Peyer's patch (tissue), 4 donors: Measurements from ENCODE around the gene PLCH1. TPM values are rescaled to one million over a fixed set of nuclear protein-coding genes. Genes with fewer than 3 reads are reported as not detected.

ENCODE experiments used
- DNase-seq, 3 donors: peaks; one replicate each; pipeline ENCODE4 v3.0.0-alpha.2; 2017 to 2019
- H3K27ac ChIP-seq, 4 donors: fragments of 200-600 bp; sonication (generic); one replicate each; pipeline ENCODE4 v1.5.1; 2016 to 2019
- H3K27me3 ChIP-seq, 2 donors: fragments of 200-600 bp; sonication (generic); one replicate each; pipeline ENCODE4 v1.5.1; 2019
- H3K36me3 ChIP-seq, 3 donors: fragments of 200-600 bp; sonication (generic); one replicate each; pipeline ENCODE4 v1.5.1; 2016 to 2019
- H3K4me1 ChIP-seq, 4 donors: fragments of 200-600 bp; sonication (generic); one replicate each; pipeline ENCODE4 v1.5.1; 2016 to 2019
- H3K4me3 ChIP-seq, 4 donors: fragments of 200-600 bp; sonication (generic); 1 replicate in 3 of 4; 2 replicates in 1 of 4; pipeline ENCODE4 v1.5.1; 2016 to 2019; ENCODE audit warnings: mild to moderate bottlenecking in 1 of 4
- H3K9me3 ChIP-seq, 4 donors: fragments of 200-600 bp; sonication (generic); one replicate each; pipeline ENCODE4 v1.5.1; 2016 to 2019; ENCODE audit warnings: mild to moderate bottlenecking in 1 of 4
- POLR2A ChIP-seq, 2 donors: fragments of 450-650 bp; IDR thresholded peaks; one replicate each; pipeline ENCODE4 v1.5.1; 2017; ENCODE audit warnings: antibody characterized with exemption in 2 of 2, mild to moderate bottlenecking in 2 of 2, moderate library complexity in 2 of 2
- total RNA-seq, 4 donors: library from RNA; depleted of rRNA; stranded (reverse); fragments of >200 nt; gene quantifications; one replicate each; pipeline ENCODE4 v1.1.0, GENCODE V29; 2016
- TF ChIP-seq, protein P1 (sequence below), 6 experiments: fragments of 450-650 bp in 4 of 6; fragments of 200-600 bp in 2 of 6; sonication (generic) in 1 of 6; IDR thresholded peaks; one replicate each; pipeline ENCODE4 v1.5.1; 2017 to 2019; ENCODE audit warnings: antibody characterized with exemption in 6 of 6, mild to moderate bottlenecking in 3 of 6, moderate library complexity in 1 of 6

Gene PLCH1
- total RNA-seq, 4 donors from 2014 or later, result 8.3 to 19.1 (median 12.7) TPM

DNA sequence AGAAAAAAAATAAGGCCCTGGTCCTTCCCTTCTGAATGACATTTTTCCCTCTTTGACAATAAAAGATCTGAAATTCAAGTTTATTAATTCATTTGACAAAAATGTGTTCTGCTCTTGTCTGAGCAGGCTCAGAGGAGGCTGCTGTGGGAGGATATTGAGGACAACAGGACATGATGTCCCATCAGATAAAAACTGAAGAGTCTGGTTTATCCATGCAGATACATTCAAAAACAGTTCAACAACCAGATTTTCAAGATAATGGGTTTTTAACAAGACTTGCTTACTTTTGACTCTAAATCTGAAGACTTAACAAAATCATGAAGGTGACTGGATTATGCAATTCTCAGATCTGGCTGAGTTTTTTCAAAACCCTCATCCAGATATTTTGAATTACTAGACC, 414.5 kb downstream of the PLCH1 start:
- Histone ChIP-seq H3K4me3 (no peak overlapping the region), H3K4me1 (no peaks in the 10 kb centered on the region), H3K36me3 (no peaks in the 10 kb centered on the region), H3K27ac (no peak overlapping the region), H3K27me3 (no peaks in the 10 kb centered on the region), H3K9me3 (no peaks in the 10 kb centered on the region)
- TF ChIP-seq, protein P1, sequence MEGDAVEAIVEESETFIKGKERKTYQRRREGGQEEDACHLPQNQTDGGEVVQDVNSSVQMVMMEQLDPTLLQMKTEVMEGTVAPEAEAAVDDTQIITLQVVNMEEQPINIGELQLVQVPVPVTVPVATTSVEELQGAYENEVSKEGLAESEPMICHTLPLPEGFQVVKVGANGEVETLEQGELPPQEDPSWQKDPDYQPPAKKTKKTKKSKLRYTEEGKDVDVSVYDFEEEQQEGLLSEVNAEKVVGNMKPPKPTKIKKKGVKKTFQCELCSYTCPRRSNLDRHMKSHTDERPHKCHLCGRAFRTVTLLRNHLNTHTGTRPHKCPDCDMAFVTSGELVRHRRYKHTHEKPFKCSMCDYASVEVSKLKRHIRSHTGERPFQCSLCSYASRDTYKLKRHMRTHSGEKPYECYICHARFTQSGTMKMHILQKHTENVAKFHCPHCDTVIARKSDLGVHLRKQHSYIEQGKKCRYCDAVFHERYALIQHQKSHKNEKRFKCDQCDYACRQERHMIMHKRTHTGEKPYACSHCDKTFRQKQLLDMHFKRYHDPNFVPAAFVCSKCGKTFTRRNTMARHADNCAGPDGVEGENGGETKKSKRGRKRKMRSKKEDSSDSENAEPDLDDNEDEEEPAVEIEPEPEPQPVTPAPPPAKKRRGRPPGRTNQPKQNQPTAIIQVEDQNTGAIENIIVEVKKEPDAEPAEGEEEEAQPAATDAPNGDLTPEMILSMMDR (IDR thresholded peaks at IDR 0.05), result no peak
- TF ChIP-seq POLR2A (IDR thresholded peaks at IDR 0.05), result no peak
- DNase-seq, result no peak

DNA sequence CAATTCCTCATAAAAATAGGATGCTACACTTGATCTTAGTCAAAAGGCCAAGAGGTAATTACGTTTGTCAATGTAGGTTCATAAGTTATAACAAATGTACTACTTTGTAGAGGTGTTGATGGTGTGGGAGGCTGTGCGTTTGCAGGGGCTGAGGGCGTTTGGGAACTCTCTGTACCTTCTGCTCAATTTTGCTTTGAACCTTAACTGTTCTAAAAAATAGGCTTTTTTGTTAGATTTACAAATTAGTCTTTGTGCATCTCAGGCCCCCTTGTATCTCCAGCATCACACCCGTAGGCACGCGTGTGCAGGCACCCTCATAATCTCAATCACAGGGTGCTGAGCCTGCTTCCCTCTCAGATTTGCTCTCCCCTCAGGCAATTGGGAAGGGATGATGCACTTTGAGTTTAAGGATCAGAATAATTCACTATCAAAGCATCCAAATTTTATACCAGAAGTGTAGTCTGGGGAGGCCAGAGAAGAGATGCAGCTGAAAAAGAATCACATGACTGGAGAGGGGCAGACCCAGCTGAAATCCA, 415.3 kb downstream of the PLCH1 start:
- H3K9me3 ChIP-seq, result no peaks in the 10 kb centered on the region
- no peaks in the 10 kb centered on the region for H3K4me1 ChIP-seq
- H3K4me3 ChIP-seq, result no peak overlapping the region
- TF ChIP-seq, protein P1 (IDR thresholded peaks at IDR 0.05), result no peak
- TF ChIP-seq POLR2A (IDR thresholded peaks at IDR 0.05), result no peak
- no peak for DNase-seq
- no peaks in the 10 kb centered on the region for H3K27me3 ChIP-seq
- no peaks in the 10 kb centered on the region for H3K36me3 ChIP-seq
- no peak overlapping the region for H3K27ac ChIP-seq

DNA sequence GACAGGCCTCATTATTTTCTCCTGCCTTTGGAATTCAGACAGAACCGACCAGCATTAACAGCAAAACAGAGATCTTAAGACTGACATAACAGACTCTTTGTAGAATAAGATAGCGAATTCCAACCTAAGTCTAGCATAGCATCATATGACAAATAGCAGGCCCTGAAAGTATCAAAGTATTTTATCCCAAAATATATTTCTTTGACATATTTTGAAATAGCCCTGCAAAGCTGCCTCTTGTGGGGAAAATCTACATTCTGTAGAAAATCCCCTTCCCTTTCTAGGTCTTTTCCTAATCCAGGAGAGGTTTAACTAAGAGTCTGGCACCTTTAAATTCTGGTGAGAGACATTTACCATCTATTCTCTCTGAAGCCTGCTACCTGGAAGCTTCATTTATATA, 417.0 kb downstream of the PLCH1 start:
- Histone ChIP-seq H3K27ac (no peak overlapping the region), H3K4me1 (no peaks in the 10 kb centered on the region), H3K36me3 (no peaks in the 10 kb centered on the region), H3K9me3 (no peaks in the 10 kb centered on the region), H3K27me3 (no peaks in the 10 kb centered on the region), H3K4me3 (no peak overlapping the region)
- no peak for DNase-seq
- TF ChIP-seq POLR2A (IDR thresholded peaks at IDR 0.05), result no peak
- TF ChIP-seq, protein P1 (IDR thresholded peaks at IDR 0.05), result no peak

DNA sequence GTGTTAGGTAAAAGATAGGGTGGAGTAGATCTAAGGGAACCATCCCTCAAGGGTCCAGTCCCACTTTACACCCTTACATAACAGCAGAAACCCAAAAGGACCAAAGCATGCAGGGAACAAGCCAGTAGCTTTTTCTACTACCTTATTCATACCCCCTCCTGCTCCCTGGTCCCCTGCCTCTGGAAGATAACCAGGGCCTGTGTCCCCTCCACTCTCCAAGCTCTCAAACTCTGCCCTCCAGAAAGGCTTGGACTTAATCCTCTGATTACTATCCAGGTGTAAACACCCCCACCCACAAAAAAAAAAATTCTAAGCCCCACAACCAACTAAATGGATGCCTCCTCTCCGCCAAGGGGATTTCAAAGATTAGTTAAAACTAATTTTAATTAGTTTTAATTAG, 417.4 kb downstream of the PLCH1 start:
- Histone ChIP-seq H3K27me3 (no peaks in the 10 kb centered on the region), H3K36me3 (no peaks in the 10 kb centered on the region), H3K27ac (no peak overlapping the region), H3K9me3 (no peaks in the 10 kb centered on the region), H3K4me3 (no peak overlapping the region), H3K4me1 (no peaks in the 10 kb centered on the region)
- no peak for TF ChIP-seq POLR2A (IDR thresholded peaks at IDR 0.05)
- TF ChIP-seq, protein P1 (IDR thresholded peaks at IDR 0.05), result no peak
- no peak for DNase-seq

DNA sequence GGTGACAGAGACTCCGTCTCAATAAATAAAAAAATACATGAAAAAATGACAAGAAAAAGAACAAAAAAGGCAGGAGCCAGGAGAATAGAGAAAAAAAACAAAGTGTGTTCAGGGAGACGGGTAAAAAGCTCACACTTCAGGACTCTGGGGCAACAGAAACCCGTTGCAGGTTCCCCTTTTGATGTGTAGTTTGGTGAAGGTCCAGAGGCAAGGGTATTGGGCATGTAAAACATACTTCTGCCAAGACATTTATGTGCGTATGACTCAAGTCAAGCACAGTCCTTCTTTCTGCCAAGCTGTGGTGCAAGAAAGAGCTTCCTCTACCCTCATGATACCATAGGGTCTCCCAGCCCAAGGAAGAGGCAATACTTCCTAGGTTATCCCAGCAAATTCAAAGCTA, 418.0 kb downstream of the PLCH1 start:
- H3K27me3 ChIP-seq, result no peaks in the 10 kb centered on the region
- no peaks in the 10 kb centered on the region for H3K4me1 ChIP-seq
- no peak for DNase-seq
- H3K9me3 ChIP-seq, result no peaks in the 10 kb centered on the region
- H3K36me3 ChIP-seq, result no peaks in the 10 kb centered on the region
- TF ChIP-seq POLR2A (IDR thresholded peaks at IDR 0.05), result no peak
- TF ChIP-seq, protein P1 (IDR thresholded peaks at IDR 0.05), result no peak
- H3K27ac ChIP-seq, result no peak overlapping the region
- no peak overlapping the region for H3K4me3 ChIP-seq

DNA sequence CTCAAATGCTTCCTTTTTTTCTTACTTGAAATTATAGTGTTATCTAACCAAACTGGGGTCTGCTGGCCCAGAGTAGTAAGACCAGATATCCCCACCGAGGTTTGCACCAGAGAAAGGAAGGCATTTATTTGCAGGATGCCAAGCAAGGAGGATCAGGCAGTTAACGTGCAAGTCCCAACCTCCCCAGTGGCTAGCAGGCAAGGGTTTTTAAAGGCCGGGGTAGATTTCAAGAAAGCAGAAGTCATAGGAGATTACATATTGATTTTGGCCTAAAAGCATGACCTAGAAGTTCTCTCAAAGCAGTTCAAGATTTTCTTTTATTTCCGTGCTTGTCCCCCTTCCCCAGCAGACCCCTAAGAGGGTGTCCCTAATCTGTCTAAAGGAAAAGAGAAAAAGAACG, 418.6 kb downstream of the PLCH1 start:
- no peak for TF ChIP-seq POLR2A (IDR thresholded peaks at IDR 0.05)
- TF ChIP-seq, protein P1 (IDR thresholded peaks at IDR 0.05), result no peak
- no peak for DNase-seq
- H3K27me3 ChIP-seq, result no peaks in the 10 kb centered on the region

More for the DNA sequence above, 418.6 kb downstream of the PLCH1 start:
- no peak overlapping the region for H3K4me3 ChIP-seq
- H3K27ac ChIP-seq, result no peak overlapping the region
- H3K9me3 ChIP-seq, result no peaks in the 10 kb centered on the region
- H3K4me1 ChIP-seq, result no peaks in the 10 kb centered on the region
- H3K36me3 ChIP-seq, result no peaks in the 10 kb centered on the region
